Right forelimb (tissue), 1 donor: Measurements from ENCODE around the gene KIAA0232.

Source experiments
- DNase-seq: peaks from one replicate; pipeline ENCODE4 v3.0.0-alpha.2; 2018

The KIAA0232 gene

GRCh38 chr4:6851431-6851830 is 68.9 kb downstream of the KIAA0232 start:
- DNase-seq, result no peak

- DNase-seq, result no peak
Measured at GRCh38 chr4:6851962-6852361, 69.4 kb downstream of the KIAA0232 start.

- DNase-seq, result no peak
Measured at GRCh38 chr4:6852582-6852981, 70.1 kb downstream of the KIAA0232 start.

- DNase-seq, result no peak
Measured at GRCh38 chr4:6854098-6854744, 71.7 kb downstream of the KIAA0232 start.

GRCh38 chr4:6855692-6856297 is 73.3 kb downstream of the KIAA0232 start:
- no peak for DNase-seq

GRCh38 chr4:6856391-6856790 is 73.9 kb downstream of the KIAA0232 start:
- no peak for DNase-seq

GRCh38 chr4:6857009-6857882 is 74.7 kb downstream of the KIAA0232 start:
- no peak for DNase-seq

GRCh38 chr4:6858997-6859396 is 76.5 kb downstream of the KIAA0232 start:
- DNase-seq, result no peak

GRCh38 chr4:6859543-6859942 is 77.0 kb downstream of the KIAA0232 start:
- DNase-seq, result no peak

- DNase-seq, result no peak
Measured at GRCh38 chr4:6868386-6868785, 85.9 kb downstream of the KIAA0232 start.

GRCh38 chr4:6869944-6870343 is 87.4 kb downstream of the KIAA0232 start:
- no peak for DNase-seq

- DNase-seq, result no peak
Measured at GRCh38 chr4:6873291-6873690, 90.8 kb downstream of the KIAA0232 start.

- peak; percentile 80 for DNase-seq
Measured at GRCh38 chr4:6873792-6874461, 91.4 kb downstream of the KIAA0232 start.

GRCh38 chr4:6874981-6875380 is 92.5 kb downstream of the KIAA0232 start:
- DNase-seq, result no peak

GRCh38 chr4:6875431-6875831 is 92.9 kb downstream of the KIAA0232 start:
- DNase-seq, result no peak

- DNase-seq, result no peak
Measured at GRCh38 chr4:6876440-6876839, 93.9 kb downstream of the KIAA0232 start.

GRCh38 chr4:6877067-6877466 is 94.5 kb downstream of the KIAA0232 start:
- no peak for DNase-seq

- no peak for DNase-seq
Measured at GRCh38 chr4:6878451-6879059, 96.0 kb downstream of the KIAA0232 start.

GRCh38 chr4:6880691-6881090 is 98.2 kb downstream of the KIAA0232 start:
- DNase-seq, result no peak

GRCh38 chr4:6881908-6882307 is 99.4 kb downstream of the KIAA0232 start:
- DNase-seq, result no peak

GRCh38 chr4:6884341-6884870 is 101.9 kb downstream of the KIAA0232 start:
- no peak for DNase-seq

GRCh38 chr4:6885953-6886557 is 103.5 kb downstream of the KIAA0232 start:
- DNase-seq, result no peak
